Stomach smooth muscle (tissue), 2 donors: ENCODE data around the gene ZFPL1.
"Not testable (repeated sequence)": the region's sequence is repeated elsewhere in the genome, so short reads cannot be mapped to it uniquely, and the experiment has no call there.

Source experiments
- H3K27ac ChIP-seq: one replicate; pipeline ENCODE4 v1.7.0; 2013; ENCODE audit warnings: mild to moderate bottlenecking, low read length, inconsistent platforms
- H3K27me3 ChIP-seq, 2 donors: one replicate each; pipeline ENCODE4 v1.7.0; 2013; ENCODE audit warnings: low read length in 2 of 2; ENCODE audit not compliant: insufficient read depth in 2 of 2, control insufficient read depth in 1 of 2
- H3K36me3 ChIP-seq, 2 donors: one replicate each; pipeline ENCODE4 v1.7.0; 2013; ENCODE audit warnings: low read length in 2 of 2; ENCODE audit not compliant: control insufficient read depth in 2 of 2, insufficient read depth in 2 of 2
- H3K4me1 ChIP-seq: one replicate; pipeline ENCODE4 v1.7.0; 2013; ENCODE audit warnings: low read length; ENCODE audit not compliant: control insufficient read depth, insufficient read depth
- H3K4me3 ChIP-seq, 2 donors: one replicate each; pipeline ENCODE4 v1.7.0; 2013; ENCODE audit warnings: low read length in 2 of 2
- H3K9ac ChIP-seq, 2 donors: one replicate each; pipeline ENCODE4 v1.7.0; 2013; ENCODE audit warnings: low read length in 2 of 2, mild to moderate bottlenecking in 1 of 2
- H3K9me3 ChIP-seq, 2 donors: one replicate each; pipeline ENCODE4 v1.7.0; 2013; ENCODE audit warnings: low read length in 2 of 2; ENCODE audit not compliant: control insufficient read depth in 2 of 2
- donor health status: healthy.
- donor health status: Pancreatic carcinoma.

ZFPL1 gene

GRCh38 chr11:65115361-65116082 is 31.5 kb downstream of the ZFPL1 start:
- peaks cover 55% of the 10 kb centered on the region for H3K4me1 ChIP-seq
- no peaks in the 10 kb centered on the region for H3K27me3 ChIP-seq
- H3K36me3 ChIP-seq: peaks cover 10 to 24% of the 10 kb centered on the region in 2 donors
- no peak overlapping the region for H3K4me3 ChIP-seq
- H3K27ac ChIP-seq: no peak overlapping the region
- no peaks in the 10 kb centered on the region for H3K9me3 ChIP-seq
- H3K9ac ChIP-seq: no peak overlapping the region

- Histone ChIP-seq H3K9me3 (no peaks in the 10 kb centered on the region), H3K36me3 (peaks cover 18 to 27% of the 10 kb centered on the region in 2 donors), H3K27me3 (no peaks in the 10 kb centered on the region), H3K4me1 (peaks cover 55% of the 10 kb centered on the region), H3K9ac (peak overlapping the region; percentile 83 to 93), H3K27ac (peak overlapping the region; percentile 84), H3K4me3 (peak overlapping the region; percentile 88 to 97)
Observed at GRCh38 chr11:65116370-65117205, 32.6 kb downstream of the ZFPL1 start.

GRCh38 chr11:65117206-65118096 is 33.4 kb downstream of the ZFPL1 start, which contains the start of gene ZNHIT2:
ZNHIT2 (minus strand) TSS chr11:65117701; CDS start chr11:65117653, 48 bp downstream.
- H3K36me3 ChIP-seq: peaks cover 18 to 27% of the 10 kb centered on the region in 2 donors
- H3K4me1 ChIP-seq: peaks cover 55% of the 10 kb centered on the region
- H3K27ac ChIP-seq: peak within 1 kb of the TSS; percentile 84
- no peaks in the 10 kb centered on the region for H3K27me3 ChIP-seq
- peak within 1 kb of the TSS; percentile 83 to 93 for H3K9ac ChIP-seq
- no peaks in the 10 kb centered on the region for H3K9me3 ChIP-seq
- H3K4me3 ChIP-seq: peak within 1 kb of the TSS; percentile 88 to 97

- H3K4me1 ChIP-seq: peaks cover 48% of the 10 kb centered on the region
- peaks cover 18 to 27% of the 10 kb centered on the region in 2 donors for H3K36me3 ChIP-seq
- no peak overlapping the region for H3K9ac ChIP-seq
- no peaks in the 10 kb centered on the region for H3K27me3 ChIP-seq
- peak overlapping the region; percentile 31 for H3K27ac ChIP-seq
- no peaks in the 10 kb centered on the region for H3K9me3 ChIP-seq
- H3K4me3 ChIP-seq: peak overlapping the region in 1 of 2 donors; percentile 29
Observed at GRCh38 chr11:65118097-65118837, 34.2 kb downstream of the ZFPL1 start.

GRCh38 chr11:65118891-65119669 is 35.1 kb downstream of the ZFPL1 start:
- not testable (repeated sequence) for H3K9me3 ChIP-seq, H3K9ac ChIP-seq, H3K4me3 ChIP-seq, H3K27me3 ChIP-seq
- Histone ChIP-seq H3K36me3 (peaks cover 18 to 27% of the 10 kb centered on the region in 2 donors), H3K27ac (peak overlapping the region; percentile 24), H3K4me1 (peaks cover 44% of the 10 kb centered on the region)

GRCh38 chr11:65119670-65119995 is 35.6 kb downstream of the ZFPL1 start:
- Histone ChIP-seq H3K4me1 (peaks cover 44% of the 10 kb centered on the region), H3K9ac (peak overlapping the region in 1 of 2 donors; percentile 3), H3K36me3 (peaks cover 21 to 25% of the 10 kb centered on the region in 2 donors), H3K9me3 (no peaks in the 10 kb centered on the region), H3K27ac (no peak overlapping the region), H3K27me3 (no peaks in the 10 kb centered on the region), H3K4me3 (no peak overlapping the region)

GRCh38 chr11:65120831-65121230 is 36.8 kb downstream of the ZFPL1 start:
- peaks cover 26 to 29% of the 10 kb centered on the region in 2 donors for H3K36me3 ChIP-seq
- H3K27me3 ChIP-seq: no peaks in the 10 kb centered on the region
- H3K9ac ChIP-seq: peak overlapping the region; percentile 97 to 99
- no peak overlapping the region for H3K27ac ChIP-seq
- H3K9me3 ChIP-seq: no peaks in the 10 kb centered on the region
- H3K4me3 ChIP-seq: peak overlapping the region; percentile 98 to 99
- peaks cover 39% of the 10 kb centered on the region for H3K4me1 ChIP-seq

- H3K9ac ChIP-seq: peak overlapping the region; percentile 97 to 99
- H3K9me3 ChIP-seq: no peaks in the 10 kb centered on the region
- peak overlapping the region; percentile 98 to 99 for H3K4me3 ChIP-seq
- peak overlapping the region; percentile 92 for H3K27ac ChIP-seq
- no peaks in the 10 kb centered on the region for H3K27me3 ChIP-seq
- peaks cover 33% of the 10 kb centered on the region for H3K4me1 ChIP-seq
- peaks cover 28 to 31% of the 10 kb centered on the region in 2 donors for H3K36me3 ChIP-seq
Observed at GRCh38 chr11:65121447-65121864, 37.4 kb downstream of the ZFPL1 start.

GRCh38 chr11:65121865-65122696 is 38.1 kb downstream of the ZFPL1 start, which contains the start of the genes FAU and MRPL49:
FAU (minus strand) TSS chr11:65122134; CDS start chr11:65121813, 321 bp downstream.
MRPL49 (plus strand) TSS chr11:65122321; CDS start chr11:65122347, 26 bp downstream.
- Histone ChIP-seq H3K36me3 (peaks cover 33 to 37% of the 10 kb centered on the region in 2 donors), H3K9ac (peak within 1 kb of the TSS; percentile 97 to 99), H3K4me3 (peak within 1 kb of the TSS; percentile 98 to 99), H3K9me3 (no peaks in the 10 kb centered on the region), H3K27ac (peak within 1 kb of the TSS; percentile 92), H3K27me3 (no peaks in the 10 kb centered on the region), H3K4me1 (peaks cover 27% of the 10 kb centered on the region)
